Naive B cell (primary cell): ENCODE results near the gene ZNF521. TPM values are rescaled to one million over a fixed set of nuclear protein-coding genes. Genes with fewer than 3 reads are reported as not detected.

Source experiments
- ATAC-seq, 2 donors: fragments of 150-1000 bp; cut with Tn5 transposase; 2 replicates each; pipeline ENCODE4 v1.10.0; 2021; ENCODE audit warnings: low read depth in 2 of 2, mild to moderate bottlenecking in 2 of 2, moderate library complexity in 2 of 2
- DNase-seq: peaks from one replicate; pipeline ENCODE4 v3.0.0; 2022
- H3K27ac Mint-ChIP-seq, 6 donors: one replicate each; pipeline ENCODE4 v1.8.0; 2020 to 2022; ENCODE audit warnings: mild to moderate bottlenecking in 6 of 6, mixed read lengths in 6 of 6, moderate library complexity in 5 of 6, inconsistent platforms in 2 of 6
- H3K27me3 Mint-ChIP-seq, 3 donors: one replicate each; pipeline ENCODE4 v1.8.0; 2021 to 2022; ENCODE audit warnings: mixed read lengths in 3 of 3, mild to moderate bottlenecking in 1 of 3
- H3K36me3 Mint-ChIP-seq, 2 donors: one replicate each; pipeline ENCODE4 v1.8.0; 2020 to 2022; ENCODE audit warnings: mixed read lengths in 2 of 2, inconsistent platforms in 1 of 2, mild to moderate bottlenecking in 1 of 2
- H3K4me1 Mint-ChIP-seq, 3 donors: one replicate each; pipeline ENCODE4 v1.8.0; 2020 to 2022; ENCODE audit warnings: mixed read lengths in 3 of 3, inconsistent platforms in 1 of 3, mild to moderate bottlenecking in 1 of 3, moderate library complexity in 1 of 3
- H3K4me3 Mint-ChIP-seq, 8 donors: one replicate each; pipeline ENCODE4 v1.8.0; 2020 to 2022; ENCODE audit warnings: mild to moderate bottlenecking in 8 of 8, mixed read lengths in 8 of 8, moderate library complexity in 8 of 8, inconsistent platforms in 2 of 8
- H3K9me3 Mint-ChIP-seq, 7 donors: one replicate each; pipeline ENCODE4 v1.8.0; 2020 to 2022; ENCODE audit warnings: mixed read lengths in 7 of 7, mild to moderate bottlenecking in 5 of 7, inconsistent platforms in 2 of 7, moderate library complexity in 1 of 7
- polyA plus RNA-seq, 6 donors: library from polyadenylated mRNA; unstranded; fragments of 300-500 nt; fragmentation: Illumina TruSeq; gene quantifications; one replicate each; pipeline ENCODE4 v1.2.3, GENCODE V29; 2021; ENCODE audit warnings: low read depth in 6 of 6

Gene ZNF521
- polyA plus RNA-seq, 6 donors from 2014 or later, result 0.07 to 0.24 (median 0.11) TPM; not detected in 3

GRCh38 chr18:25121442-25121841 lies 230.5 kb downstream of the ZNF521 start:
- DNase-seq, result no peak
- H3K27ac Mint-ChIP-seq, result no peak overlapping the region
- H3K4me1 Mint-ChIP-seq, result peaks cover 0 to 4% (median 0%) of the 10 kb centered on the region in 3 donors
- peaks cover 4 to 18% (median 6%) of the 10 kb centered on the region in 7 donors for H3K9me3 Mint-ChIP-seq
- no peaks in the 10 kb centered on the region for H3K27me3 Mint-ChIP-seq
- ATAC-seq, result no peak
- H3K4me3 Mint-ChIP-seq, result peak overlapping the region in 2 of 8 donors; percentile 6 to 54
- peaks cover 10 to 11% of the 10 kb centered on the region in 2 donors for H3K36me3 Mint-ChIP-seq

DNA sequence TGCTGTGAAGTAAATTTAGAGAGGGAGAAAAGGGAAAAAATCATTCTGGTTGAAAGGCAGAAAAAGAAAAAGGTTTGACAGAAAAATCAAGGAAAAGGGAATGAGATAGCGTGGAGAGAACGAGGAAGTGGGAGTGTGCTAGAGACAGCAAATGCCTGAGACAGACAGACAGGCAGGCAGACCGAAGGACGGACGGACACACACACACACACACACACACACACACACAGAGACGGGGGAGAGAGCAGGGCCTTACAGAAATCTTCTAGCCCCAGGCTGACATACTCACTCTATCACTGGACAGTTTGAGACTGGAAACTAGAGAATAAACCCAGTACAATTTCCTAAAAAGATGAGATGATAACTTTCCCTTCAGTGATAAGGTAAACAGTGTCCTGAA lies 238.4 kb downstream of the ZNF521 start:
- peaks cover 5 to 21% (median 8%) of the 10 kb centered on the region in 7 donors for H3K9me3 Mint-ChIP-seq

DNA sequence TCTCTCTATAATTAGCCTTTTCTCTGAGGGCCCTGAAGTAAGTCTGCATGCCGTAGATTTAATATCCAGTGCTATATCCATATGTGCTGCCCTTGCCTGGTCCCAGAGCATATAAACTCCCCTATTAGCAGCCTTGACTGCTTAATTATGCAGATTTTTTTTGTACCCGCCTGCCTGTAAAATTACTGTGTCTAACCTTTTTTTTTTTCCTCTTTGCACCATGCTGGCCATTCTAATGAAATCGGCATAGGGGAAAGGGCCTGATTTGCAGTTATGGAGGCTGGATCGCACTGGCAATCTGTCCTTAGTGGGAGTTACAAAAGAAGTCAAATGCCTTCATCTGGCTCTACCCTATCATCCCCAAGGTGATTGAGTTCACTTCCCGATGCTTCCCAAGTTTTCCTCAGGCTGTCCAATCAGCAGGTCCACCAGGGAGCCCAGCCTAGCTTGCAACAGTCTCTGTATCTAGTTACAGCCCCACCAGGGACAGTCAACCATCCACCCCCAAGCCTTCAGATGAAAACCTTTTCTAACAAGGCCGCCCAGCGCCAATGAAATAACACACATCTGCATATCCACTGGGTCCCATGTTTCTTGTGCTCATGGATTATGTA lies 239.0 kb downstream of the ZNF521 start:
- no peak overlapping the region for H3K4me3 Mint-ChIP-seq
- DNase-seq (no peak), ATAC-seq (no peak)
- no peaks in the 10 kb centered on the region for H3K4me1 Mint-ChIP-seq
- peaks cover 6 to 9% (median 8%) of the 10 kb centered on the region in 3 donors for H3K27me3 Mint-ChIP-seq
- H3K36me3 Mint-ChIP-seq, result peaks cover 4 to 8% of the 10 kb centered on the region in 2 donors
- peak overlapping the region in 1 of 6 donors; percentile 0 for H3K27ac Mint-ChIP-seq
- peaks cover 4 to 17% (median 7%) of the 10 kb centered on the region in 7 donors for H3K9me3 Mint-ChIP-seq

More for the DNA sequence above, 238.4 kb downstream of the ZNF521 start:
- Mint-ChIP-seq H3K36me3 (peaks cover 6 to 11% of the 10 kb centered on the region in 2 donors), H3K27ac (peak overlapping the region in 1 of 6 donors; percentile 0), H3K4me3 (no peak overlapping the region), H3K4me1 (no peaks in the 10 kb centered on the region), H3K27me3 (peaks cover 6 to 9% (median 8%) of the 10 kb centered on the region in 3 donors)
- DNase-seq (no peak), ATAC-seq (no peak)

GRCh38 chr18:25111377-25112288 lies 240.3 kb downstream of the ZNF521 start:
- Mint-ChIP-seq H3K36me3 (no peaks in the 10 kb centered on the region), H3K4me3 (no peak overlapping the region), H3K27me3 (peaks cover 6 to 9% (median 8%) of the 10 kb centered on the region in 3 donors), H3K9me3 (peaks cover 0 to 11% (median 0%) of the 10 kb centered on the region in 7 donors), H3K4me1 (no peaks in the 10 kb centered on the region), H3K27ac (no peak overlapping the region)
- no peak for DNase-seq
- no peak for ATAC-seq

- Mint-ChIP-seq H3K4me3 (no peak overlapping the region), H3K36me3 (no peaks in the 10 kb centered on the region), H3K9me3 (peaks cover 0 to 8% (median 0%) of the 10 kb centered on the region in 7 donors), H3K27me3 (peaks cover 6 to 9% (median 8%) of the 10 kb centered on the region in 3 donors), H3K27ac (no peak overlapping the region), H3K4me1 (no peaks in the 10 kb centered on the region)
- no peak for ATAC-seq
- no peak for DNase-seq
These were observed 242.5 kb downstream of the ZNF521 start for GRCh38 chr18:25109484-25109883.

GRCh38 chr18:25103468-25104155 lies 248.4 kb downstream of the ZNF521 start:
- Mint-ChIP-seq H3K4me1 (no peaks in the 10 kb centered on the region), H3K27ac (no peak overlapping the region), H3K36me3 (no peaks in the 10 kb centered on the region), H3K27me3 (no peaks in the 10 kb centered on the region), H3K9me3 (no peaks in the 10 kb centered on the region), H3K4me3 (no peak overlapping the region)
- ATAC-seq (no peak), DNase-seq (no peak)

GRCh38 chr18:25102662-25103061 lies 249.3 kb downstream of the ZNF521 start:
- no peak for DNase-seq
- no peak overlapping the region for H3K4me3 Mint-ChIP-seq
- no peak overlapping the region for H3K27ac Mint-ChIP-seq
- H3K9me3 Mint-ChIP-seq, result no peaks in the 10 kb centered on the region
- ATAC-seq, result no peak
- no peaks in the 10 kb centered on the region for H3K4me1 Mint-ChIP-seq
- no peaks in the 10 kb centered on the region for H3K36me3 Mint-ChIP-seq
- no peaks in the 10 kb centered on the region for H3K27me3 Mint-ChIP-seq

DNA sequence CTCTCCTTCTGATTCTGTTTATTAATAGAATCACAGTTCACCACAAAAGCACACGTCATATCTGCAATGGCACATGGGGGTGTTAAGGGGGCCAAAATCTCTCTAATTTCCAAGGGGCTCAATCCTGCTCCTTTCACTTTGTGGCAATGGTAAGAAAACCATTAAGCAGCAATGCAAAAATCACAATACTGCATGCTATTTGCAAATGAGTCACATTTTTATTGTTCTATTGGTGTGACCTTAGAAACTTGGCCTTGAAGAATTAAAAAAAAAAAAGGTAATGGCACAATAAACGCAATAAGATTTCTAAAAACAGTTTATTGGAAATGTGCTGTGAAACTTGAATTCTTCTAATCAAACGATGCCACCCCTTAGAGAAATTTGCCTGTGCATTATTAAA lies 251.5 kb downstream of the ZNF521 start:
- no peaks in the 10 kb centered on the region for H3K4me1 Mint-ChIP-seq
- ATAC-seq, result no peak
- H3K4me3 Mint-ChIP-seq, result no peak overlapping the region
- H3K9me3 Mint-ChIP-seq, result no peaks in the 10 kb centered on the region
- no peak for DNase-seq
- no peak overlapping the region for H3K27ac Mint-ChIP-seq
- no peaks in the 10 kb centered on the region for H3K27me3 Mint-ChIP-seq
- H3K36me3 Mint-ChIP-seq, result no peaks in the 10 kb centered on the region

- Mint-ChIP-seq H3K4me3 (no peak overlapping the region), H3K27me3 (no peaks in the 10 kb centered on the region), H3K36me3 (no peaks in the 10 kb centered on the region), H3K4me1 (no peaks in the 10 kb centered on the region), H3K27ac (no peak overlapping the region), H3K9me3 (no peaks in the 10 kb centered on the region)
- no peak for DNase-seq
- ATAC-seq, result no peak
These were observed 252.1 kb downstream of the ZNF521 start for GRCh38 chr18:25099895-25100294.

GRCh38 chr18:25097569-25098056 lies 254.4 kb downstream of the ZNF521 start:
- no peaks in the 10 kb centered on the region for H3K36me3 Mint-ChIP-seq
- H3K4me1 Mint-ChIP-seq, result no peaks in the 10 kb centered on the region
- no peaks in the 10 kb centered on the region for H3K9me3 Mint-ChIP-seq
- peak overlapping the region in 1 of 8 donors; percentile 30 for H3K4me3 Mint-ChIP-seq
- H3K27ac Mint-ChIP-seq, result peak overlapping the region in 2 of 6 donors; percentile 10 to 57
- H3K27me3 Mint-ChIP-seq, result no peaks in the 10 kb centered on the region
- DNase-seq, result no peak
- no peak for ATAC-seq

GRCh38 chr18:25097057-25097456 lies 254.9 kb downstream of the ZNF521 start:
- Mint-ChIP-seq H3K27ac (no peak overlapping the region), H3K9me3 (no peaks in the 10 kb centered on the region), H3K27me3 (no peaks in the 10 kb centered on the region), H3K4me1 (no peaks in the 10 kb centered on the region), H3K36me3 (no peaks in the 10 kb centered on the region), H3K4me3 (no peak overlapping the region)
- no peak for DNase-seq
- no peak for ATAC-seq

- Mint-ChIP-seq H3K9me3 (no peaks in the 10 kb centered on the region), H3K27me3 (no peaks in the 10 kb centered on the region), H3K27ac (no peak overlapping the region), H3K4me3 (no peak overlapping the region), H3K36me3 (no peaks in the 10 kb centered on the region), H3K4me1 (no peaks in the 10 kb centered on the region)
- no peak for DNase-seq
- no peak for ATAC-seq
These were observed 258.8 kb downstream of the ZNF521 start for GRCh38 chr18:25093141-25093540.

- H3K27ac Mint-ChIP-seq, result no peak overlapping the region
- no peaks in the 10 kb centered on the region for H3K9me3 Mint-ChIP-seq
- ATAC-seq (no peak), DNase-seq (no peak)
- no peaks in the 10 kb centered on the region for H3K27me3 Mint-ChIP-seq
- no peak overlapping the region for H3K4me3 Mint-ChIP-seq
- no peaks in the 10 kb centered on the region for H3K4me1 Mint-ChIP-seq
- H3K36me3 Mint-ChIP-seq, result no peaks in the 10 kb centered on the region
These were observed 262.5 kb downstream of the ZNF521 start for GRCh38 chr18:25089470-25089869.
